HG02840 (cell line): ENCODE results near the gene SLC35F1.
A peak's percentile ranks its signal among the peaks of the same experiment; 100 is the strongest.

ENCODE experiments used
- ATAC-seq: cut with Tn5 transposase; IDR thresholded peaks from one replicate; pipeline ENCODE4 v1.9.1; 2021; ENCODE audit warnings: mild to moderate bottlenecking, moderate library complexity, moderate number of reproducible peaks; ENCODE audit not compliant: unreplicated experiment, low FRiP score

Gene SLC35F1

DNA sequence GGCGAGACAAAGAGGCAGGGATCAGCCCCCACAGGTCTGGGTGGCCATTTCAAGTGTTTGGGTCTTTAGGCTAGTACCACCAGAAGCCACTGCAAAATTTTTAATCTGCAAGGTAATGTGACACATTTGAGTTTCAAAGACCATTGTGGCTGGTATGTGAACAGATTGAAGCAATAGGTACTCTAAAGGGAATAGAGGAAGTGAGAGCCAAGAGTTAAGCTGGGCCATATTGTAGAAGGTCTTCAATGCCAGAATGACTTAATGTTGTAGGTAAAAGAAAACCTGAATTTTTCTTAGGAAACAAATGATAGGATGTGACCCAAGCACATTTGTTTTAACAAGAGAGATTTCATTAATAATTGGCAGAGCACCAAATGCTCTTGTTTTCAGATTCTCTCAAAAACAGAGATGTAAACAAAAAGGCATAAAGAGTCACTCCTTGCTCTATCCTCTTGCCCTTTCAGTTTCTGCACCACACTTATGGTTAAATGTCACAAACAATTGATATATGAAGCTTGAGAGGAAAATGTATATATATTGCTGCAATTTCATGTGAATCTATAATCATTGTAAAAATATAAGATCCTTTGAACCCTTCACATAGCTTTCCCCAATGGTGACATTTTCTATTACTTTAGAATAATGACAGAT, 333.9 kb downstream of the SLC35F1 start:
- ATAC-seq, result no peak

DNA sequence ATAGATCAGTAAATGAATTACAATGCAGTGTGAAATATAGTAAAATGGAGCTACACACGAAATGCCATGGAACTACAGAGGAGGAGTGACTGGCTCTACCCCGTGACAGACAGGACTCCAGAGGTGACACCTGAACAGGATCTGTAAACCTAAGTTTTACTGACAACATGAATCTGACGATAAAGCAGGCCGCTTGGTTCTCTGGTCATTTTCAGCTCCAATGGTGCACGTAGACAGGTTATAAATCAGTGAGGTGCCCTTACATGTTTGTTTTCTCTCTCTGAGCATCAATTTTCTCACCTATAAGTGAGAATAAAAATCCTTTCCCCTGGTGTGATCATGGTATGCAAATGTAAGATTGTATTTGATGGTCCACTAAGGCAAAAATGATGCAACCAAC, 339.3 kb downstream of the SLC35F1 start:
- no peak for ATAC-seq

DNA sequence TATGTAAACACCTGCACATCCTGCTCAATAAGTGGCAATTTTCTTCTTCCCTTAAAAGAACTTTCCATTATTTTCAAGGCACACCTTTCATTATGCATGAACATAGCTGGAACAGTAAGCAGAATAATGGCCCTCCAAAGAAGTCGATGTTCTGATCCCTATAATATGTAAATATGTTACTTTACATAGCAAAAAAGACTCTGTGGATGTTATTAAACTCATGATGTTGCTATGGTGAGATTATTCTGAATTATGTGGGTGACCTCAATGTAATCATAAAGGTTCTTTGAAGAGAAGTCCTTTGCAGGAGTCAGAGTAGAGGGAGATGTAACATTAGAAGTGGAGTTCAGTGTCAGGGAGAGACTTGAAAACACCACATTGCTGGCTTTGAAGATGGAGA, 341.1 kb downstream of the SLC35F1 start:
- ATAC-seq, result no peak

DNA sequence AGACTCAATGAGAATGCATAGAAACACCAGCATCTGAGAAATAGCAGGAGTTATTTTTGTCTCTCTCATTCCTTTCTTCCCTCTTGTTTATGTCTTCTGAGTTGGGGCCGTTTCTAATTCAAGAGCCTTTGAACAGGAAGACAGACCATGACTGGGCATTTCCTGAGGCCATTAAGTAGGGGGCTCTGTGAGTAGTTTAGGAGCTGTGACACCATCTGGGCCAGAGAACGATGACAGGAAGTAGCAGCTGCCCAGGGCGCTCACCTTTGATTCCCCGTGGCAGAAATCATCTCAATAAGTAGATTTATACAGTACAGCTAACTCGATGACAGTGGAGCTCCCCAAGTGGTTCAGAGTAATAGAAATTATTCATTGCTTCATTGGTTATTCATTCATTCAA, 342.6 kb downstream of the SLC35F1 start:
- no peak for ATAC-seq

DNA sequence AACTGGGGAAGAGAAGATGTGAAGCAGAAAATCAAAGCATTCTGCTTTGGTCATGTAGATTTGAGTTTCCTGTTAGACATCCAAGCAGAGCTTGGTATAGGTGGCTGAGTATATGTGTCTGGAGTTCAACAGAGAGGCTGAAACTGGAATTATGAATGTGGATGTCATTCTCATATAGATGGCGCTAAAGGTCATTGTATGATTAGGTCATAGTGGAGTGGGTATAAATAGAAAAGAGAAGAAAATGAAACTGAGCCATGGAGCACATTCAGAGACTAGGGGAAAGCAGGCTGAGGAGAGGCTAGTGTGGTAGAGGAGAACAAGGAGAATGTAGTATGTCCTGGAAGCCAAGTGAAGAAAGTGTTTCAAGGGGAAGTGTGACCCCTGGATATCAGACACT, 345.4 kb downstream of the SLC35F1 start:
- ATAC-seq, result no peak

DNA sequence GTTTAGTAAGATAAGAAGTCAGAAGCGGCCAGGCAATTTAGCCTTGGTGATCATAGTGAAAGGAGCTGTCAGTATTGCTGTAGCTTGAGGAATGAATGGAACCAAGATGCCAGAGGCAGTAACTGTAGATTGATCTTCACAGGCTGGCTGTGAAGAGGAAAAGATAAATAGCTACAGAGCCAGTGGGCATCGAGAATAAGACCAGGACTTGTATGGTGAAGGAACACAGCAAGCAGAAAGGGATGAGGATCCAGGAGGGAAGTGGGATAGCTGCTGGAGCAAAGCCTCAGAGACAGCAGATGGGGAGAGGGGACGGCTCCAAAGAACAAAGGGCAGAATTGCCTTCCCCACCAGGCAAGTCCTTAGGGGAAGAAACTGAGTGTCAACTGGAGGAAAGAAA, 346.7 kb downstream of the SLC35F1 start:
- no peak for ATAC-seq

DNA sequence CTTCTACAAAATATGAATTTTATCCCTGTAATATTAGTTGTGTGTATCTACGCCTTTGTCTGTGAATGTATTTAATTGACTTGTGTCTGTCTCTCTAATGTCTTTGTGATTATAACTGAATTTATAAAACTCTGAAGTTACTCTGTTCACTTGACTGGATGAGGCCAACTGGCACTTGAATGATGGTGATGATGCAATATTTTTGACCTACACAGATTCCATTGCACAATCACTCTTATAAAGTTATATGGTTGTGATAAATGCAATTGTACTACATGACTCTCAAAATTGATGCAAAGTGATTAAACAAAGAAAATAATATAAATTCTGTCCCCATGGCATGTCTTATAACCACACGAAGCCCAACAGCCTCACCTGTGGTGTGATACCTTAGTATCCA, 353.8 kb downstream of the SLC35F1 start:
- ATAC-seq, result no peak

DNA sequence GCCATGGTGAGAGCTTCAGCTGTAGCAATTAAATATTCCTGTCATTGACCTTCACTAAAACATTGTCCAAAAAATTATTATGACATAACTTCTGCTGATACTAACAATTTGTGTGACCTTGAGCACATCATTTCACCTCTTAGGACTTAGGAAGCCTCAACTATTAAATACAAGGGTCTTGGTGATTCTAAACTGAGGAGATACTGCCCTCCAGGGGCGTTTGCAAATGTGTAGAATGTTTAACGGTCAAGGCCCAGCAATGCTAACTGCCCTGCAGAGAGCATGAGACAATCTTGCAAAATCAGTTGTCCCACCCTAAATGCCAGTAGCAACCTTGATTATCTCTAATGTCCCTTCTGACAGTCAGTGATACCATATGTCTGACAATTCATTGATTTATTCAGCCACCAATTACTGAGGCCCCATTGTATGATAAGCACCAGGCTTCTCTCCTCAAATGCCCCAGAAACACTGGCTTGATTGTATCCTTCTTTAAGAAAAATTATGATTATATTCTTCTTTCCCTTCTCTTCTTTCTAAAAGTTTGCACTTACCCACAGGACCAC, 356.9 kb downstream of the SLC35F1 start:
- no peak for ATAC-seq

DNA sequence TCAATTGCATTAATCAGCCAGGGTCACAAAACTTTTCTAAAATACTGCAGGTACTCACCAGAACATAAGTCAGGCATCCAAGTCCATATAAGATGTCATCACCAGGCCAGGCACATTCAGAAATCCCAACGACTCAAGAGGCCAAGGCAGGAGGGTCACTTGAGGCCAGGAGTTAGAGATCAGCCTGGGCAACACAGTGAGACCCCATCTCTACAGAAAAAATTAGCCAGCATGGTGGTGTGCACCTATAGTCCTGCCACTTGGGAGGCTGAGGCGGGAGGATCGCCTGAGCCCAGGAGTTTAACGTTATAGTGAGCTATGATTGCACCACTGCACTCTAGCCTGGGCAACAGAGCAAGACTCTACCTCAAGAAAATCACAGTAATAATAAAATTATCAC, 362.6 kb downstream of the SLC35F1 start:
- no peak for ATAC-seq

DNA sequence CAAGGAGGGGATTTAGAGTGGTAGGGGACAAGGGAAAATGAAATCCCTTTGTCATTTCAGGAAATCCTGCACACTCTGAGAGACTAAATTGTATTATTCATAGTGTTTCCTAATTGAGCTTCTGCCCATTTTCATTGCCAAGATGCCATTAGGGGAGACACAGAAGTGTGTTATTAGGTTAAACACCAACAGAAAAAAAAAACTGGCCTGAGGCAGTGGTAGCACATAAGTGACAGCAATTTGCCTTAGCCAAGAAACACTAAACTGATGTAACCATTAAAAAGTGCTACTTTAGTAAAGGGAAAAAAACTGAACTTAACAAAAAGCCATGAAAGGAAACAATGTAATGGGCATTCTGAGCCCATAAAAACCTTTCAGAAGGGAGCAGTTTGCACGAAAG, 370.6 kb downstream of the SLC35F1 start:
- ATAC-seq, result no peak

DNA sequence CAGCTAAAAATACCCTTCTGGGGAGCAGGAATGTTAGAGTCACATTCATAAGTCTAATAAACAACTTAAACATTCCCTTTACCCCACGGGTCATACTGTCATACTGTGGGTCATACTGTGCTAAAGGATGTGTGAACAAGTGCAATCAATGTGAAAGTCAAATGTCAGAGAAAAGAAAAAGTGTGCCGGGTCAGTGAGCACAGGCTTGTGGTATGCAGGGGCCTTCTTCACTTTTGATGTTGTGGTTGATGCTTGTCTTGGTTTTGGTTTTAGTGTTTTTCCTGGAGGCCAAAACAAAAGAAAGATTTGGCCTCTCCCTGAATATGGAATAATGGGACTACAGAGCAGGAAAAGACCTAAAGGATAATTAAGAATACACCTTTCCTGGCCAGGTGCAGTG, 373.1 kb downstream of the SLC35F1 start:
- peak; percentile 86 for ATAC-seq

DNA sequence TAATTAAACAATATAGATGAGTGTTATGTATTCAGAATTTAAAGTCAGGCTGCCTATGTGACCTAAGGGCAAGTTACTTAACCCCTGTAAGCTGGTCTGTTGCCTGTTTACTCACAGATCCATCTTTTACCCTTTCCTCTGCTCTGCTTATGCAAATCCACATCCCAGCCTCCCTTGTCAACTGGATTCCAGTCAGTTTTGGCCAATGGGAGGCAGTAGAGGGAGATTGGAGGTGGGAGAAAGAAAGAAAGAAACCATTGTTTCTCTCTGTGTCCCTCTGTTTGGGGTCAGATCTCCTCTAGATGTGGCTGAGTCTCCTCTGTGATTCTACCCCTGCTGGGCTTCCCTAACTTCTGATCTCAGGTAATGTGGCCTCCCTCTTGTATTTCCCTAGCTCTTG, 374.2 kb downstream of the SLC35F1 start:
- ATAC-seq, result no peak

DNA sequence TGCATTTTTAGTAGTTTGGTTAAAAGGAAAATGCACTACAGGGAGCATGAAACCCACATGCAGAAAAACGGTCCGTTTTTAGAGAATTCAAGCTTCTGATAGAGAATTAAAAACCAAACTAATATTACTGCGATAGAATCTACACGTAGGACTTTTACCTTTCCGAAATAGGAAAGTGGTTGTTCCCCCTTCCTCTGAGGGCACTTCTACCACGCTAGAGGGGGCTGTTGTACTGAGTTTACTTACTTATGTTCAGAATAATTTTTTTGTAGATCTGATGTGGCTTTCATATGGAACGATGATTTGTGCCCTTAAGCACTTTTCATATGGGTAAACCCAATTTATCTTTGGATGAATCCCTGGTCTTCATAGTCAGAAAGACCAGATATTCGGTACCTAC, 376.7 kb downstream of the SLC35F1 start:
- ATAC-seq, result no peak

DNA sequence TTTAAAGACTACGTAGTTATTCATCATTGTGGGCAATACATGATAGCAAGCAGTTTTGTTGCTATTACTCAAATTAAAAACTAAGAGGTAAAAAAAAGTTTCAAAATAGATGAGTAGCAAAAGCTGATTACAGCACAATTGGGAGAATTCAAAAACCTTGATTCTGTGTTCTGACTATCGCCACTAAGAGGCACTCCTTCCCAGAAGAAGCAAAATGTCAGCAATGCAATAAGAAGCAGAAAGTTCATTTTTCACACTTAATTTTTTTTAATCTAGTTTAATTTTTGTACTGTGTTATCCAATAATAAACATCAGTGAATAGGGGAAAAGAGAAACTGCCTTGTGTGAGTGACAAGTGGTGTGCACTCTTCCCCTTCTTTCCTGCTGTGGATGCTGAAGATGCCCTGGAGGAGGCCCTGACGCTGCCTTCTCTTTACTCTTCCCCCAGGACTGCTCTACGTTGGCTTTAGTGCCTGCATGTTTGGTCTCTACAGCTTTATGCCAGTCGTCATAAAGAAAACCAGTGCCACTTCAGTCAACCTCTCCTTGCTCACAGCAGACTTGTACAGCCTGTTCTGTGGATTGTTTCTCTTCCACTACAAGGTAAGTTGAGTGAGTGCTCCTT, 377.8 kb downstream of the SLC35F1 start:
- no peak for ATAC-seq

DNA sequence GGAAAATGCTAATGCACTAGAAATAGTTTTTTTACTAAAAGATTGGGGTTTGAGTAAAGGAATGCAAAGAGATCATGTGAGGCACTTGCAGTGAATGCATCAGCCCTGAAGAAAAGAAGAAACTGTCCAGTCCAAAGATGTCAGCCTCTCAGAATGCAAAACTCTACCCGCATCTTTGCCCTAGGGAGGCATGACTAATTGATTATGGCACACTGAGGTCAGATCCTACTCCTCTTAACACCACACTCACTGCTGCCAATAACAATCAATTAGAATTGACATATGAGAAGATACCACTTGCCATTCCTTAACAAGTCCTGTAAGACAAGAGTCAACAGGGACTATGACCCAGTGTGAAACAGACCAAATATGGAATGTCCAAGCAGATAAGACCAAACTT, 378.7 kb downstream of the SLC35F1 start:
- no peak for ATAC-seq

DNA sequence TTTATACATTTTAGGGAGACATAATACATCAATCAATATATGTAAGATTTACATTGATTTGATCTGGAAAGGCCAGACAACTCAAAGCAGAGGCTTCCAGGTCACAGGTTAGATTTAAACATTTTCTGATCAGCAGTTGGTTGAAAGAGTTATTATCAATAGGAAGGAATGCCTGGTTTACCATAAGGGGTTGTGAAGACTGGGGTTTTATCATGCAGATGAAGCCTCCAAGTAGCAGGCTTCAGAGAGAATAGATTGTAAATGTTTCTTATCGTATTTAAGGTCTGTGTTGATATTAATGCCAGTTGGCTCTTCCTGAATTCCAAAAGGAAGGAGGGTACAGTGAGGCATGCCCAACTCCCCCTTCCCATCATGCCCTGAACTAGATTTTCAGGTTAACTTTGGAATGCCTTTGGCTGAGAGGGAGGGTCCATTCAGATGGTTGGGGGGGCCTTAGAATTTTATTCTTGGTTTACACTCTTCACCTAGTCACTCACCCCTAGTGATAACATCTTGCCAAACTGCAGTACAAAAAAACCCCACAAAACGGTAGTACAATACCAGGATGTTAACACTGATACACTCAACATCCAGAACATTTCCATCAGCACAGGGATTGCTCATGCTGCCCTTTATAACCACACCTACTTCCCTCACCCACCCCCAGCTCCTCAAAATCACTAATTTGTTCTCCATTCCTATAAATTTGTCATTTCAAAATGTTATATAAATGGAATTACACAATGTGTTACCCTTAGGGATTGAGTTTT, 381.5 kb downstream of the SLC35F1 start:
- ATAC-seq, result no peak

DNA sequence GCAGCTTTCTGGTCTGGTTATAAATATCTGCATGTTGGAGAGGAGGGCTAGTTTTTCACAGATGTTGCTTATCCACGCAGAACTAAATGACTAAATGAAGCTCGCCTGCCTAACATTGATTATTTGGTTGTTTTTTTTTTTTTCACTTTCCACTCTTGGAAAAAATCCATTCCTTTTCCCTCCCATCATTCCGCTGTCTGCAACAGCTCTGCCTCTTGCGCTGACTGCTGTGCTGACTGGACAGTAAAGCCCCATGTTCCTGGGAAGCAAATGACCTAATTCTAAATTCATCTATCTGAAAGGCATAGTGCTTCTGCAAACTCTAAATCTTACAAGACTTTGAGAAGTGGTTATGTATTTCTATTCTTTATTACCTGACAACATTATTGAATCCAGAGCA, 385.5 kb downstream of the SLC35F1 start:
- no peak for ATAC-seq

DNA sequence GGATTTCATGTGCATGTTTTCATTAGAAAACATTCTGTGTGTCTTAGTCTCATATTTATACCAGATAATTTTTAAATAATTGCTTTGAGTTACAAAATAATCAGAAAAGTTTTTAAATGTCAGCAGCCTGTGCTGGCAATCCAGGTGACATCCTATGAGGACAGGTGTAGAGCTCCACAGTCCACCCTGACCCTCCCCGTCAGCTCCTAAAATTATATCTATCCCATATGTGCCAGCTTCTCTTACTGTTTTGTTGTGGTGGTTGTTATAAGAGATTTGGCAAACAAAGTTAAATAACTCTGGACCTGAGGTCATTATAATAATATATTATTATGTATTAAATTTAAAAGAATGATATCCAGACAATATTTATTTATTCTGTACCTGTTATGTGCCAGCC, 387.8 kb downstream of the SLC35F1 start:
- ATAC-seq, result no peak

DNA sequence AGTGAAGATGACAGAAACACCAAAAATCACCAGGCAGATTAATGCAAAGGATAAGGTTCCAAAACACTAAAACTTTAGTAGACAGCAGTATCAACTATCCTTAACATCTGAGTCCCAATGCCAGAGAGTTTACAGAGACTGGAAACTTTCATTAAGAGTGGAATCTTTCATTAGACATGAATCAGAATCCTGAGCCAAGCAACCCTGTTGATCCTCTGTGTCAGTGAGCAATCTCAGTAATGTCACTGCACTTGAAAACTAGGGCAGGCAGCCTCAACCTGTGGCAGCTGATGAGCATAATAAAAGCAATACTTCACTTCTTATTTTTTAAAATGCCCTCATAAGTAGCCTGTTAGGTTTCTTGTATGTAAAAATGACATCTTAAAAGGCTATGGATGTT, 388.3 kb downstream of the SLC35F1 start:
- ATAC-seq, result no peak

DNA sequence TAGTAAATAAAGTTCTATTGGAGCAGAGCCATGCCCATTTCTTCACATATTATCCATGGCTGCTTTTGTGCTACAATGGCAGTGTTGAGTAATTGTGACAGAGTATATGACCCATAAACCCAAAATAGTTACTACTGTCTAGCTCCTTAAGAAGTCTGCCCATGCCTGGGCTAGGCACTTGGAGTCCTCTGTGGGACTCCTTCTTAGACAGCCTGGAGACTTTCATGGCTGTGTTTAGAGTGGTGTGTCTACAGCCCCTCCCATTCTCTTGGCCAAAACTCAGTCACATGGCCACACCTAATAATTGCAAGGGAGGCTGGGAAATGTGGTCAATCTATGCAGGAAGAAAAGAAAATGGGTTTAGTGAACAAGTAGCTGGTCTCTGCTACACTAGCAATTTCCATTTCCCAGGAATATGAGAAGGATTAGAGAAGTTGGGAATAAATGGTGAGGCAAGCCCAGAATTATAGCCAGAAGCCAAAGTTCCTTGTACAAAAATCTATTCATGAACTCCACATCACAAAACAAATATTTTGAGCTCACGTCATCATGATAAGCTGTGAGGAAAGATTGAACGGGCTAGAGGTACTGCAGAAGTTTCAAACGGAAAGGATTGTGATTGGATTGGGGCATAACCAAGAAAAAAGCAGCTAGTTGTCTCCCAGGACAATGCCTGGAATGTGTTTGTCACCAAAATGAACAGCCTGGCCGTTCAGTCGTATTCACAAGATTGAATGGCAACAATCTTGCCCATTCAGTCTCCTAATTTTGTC, 389.3 kb downstream of the SLC35F1 start:
- ATAC-seq, result no peak

DNA sequence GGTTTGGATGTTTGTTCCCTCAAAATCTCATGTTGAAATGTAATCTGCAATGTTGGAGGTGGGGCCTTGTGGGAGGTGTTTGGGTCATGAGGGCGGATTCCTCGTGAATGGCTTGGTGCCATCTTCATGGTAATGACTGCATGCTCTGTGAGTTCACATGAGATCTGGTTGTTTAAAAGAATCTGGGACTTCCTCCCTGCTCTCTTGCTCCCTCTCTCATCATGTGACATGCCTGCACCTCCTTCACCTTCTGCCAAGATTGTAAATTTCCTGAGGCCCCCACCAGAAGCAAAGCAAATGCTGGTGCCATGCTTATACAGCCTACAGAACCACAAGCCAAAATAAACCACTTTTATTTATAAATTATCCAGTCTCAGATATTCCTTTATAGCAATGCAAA, 390.8 kb downstream of the SLC35F1 start:
- no peak for ATAC-seq
